GM18502 (cell line): ENCODE measurements around the gene CAMKK1.

Experiments used
- ATAC-seq: cut with Tn5 transposase; IDR thresholded peaks from one replicate; pipeline ENCODE4 v1.9.1; 2021; ENCODE audit warnings: mild to moderate bottlenecking; ENCODE audit not compliant: unreplicated experiment, poor library complexity

The CAMKK1 gene

DNA sequence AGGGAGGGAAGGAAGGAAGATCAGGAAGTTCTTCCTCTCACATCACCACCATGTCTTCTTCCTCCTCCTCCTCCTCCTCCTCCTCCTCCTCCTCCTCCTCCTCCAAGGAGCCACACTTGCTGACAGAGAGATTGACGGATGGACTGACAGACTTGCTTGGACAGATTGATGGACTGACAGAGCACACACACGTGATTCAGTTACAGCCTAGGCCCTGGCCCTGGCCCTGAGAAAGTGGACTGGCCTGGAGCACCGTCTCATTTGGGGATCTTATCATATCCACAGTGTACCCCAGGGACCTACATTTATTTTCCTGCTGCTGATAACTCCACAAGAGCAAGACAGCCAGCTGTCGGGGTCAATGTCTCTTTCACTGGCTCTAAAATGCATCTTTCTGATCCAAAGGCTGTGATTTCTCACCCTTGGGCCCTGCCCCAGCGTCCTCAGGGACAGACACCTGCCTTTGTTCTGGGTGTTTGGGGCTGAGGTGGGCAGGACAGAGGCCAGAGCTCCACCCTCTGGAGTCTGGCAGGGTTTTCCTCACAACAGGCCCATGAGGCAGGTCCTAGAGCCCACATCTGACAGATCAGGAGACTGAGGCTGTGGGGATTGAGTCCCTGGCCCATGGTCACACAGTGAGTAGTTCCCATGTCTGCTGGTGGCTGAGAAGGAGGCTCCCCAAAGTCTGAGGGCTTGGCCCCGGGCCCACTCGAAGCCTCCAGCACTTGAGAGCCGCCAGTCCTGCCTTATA, 25.7 kb upstream of the CAMKK1 start:
- ATAC-seq, result no peak

- no peak for ATAC-seq
Observed at GRCh38 chr17:3917391-3917931, 24.6 kb upstream of the CAMKK1 start.

DNA sequence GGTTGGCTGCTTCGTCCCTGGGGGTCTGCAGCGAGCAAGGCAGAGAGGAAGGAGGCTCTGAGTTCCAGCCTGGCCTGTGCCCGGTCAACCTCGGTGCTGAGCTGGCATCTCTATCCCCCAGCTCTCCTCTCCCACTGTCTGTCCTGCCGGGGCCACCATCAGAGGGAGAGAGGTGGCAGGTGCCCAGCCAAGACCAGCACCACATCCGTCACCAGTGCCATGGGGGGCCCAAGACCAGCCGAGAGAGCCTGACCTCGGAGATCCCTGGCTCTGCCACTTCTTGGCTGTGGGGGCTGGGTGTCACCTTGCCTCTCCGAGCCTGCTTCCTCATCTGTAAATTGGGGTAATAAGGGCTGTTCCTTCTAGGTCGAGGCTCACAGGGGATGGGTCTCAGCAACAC, 24.0 kb upstream of the CAMKK1 start:
- no peak for ATAC-seq

DNA sequence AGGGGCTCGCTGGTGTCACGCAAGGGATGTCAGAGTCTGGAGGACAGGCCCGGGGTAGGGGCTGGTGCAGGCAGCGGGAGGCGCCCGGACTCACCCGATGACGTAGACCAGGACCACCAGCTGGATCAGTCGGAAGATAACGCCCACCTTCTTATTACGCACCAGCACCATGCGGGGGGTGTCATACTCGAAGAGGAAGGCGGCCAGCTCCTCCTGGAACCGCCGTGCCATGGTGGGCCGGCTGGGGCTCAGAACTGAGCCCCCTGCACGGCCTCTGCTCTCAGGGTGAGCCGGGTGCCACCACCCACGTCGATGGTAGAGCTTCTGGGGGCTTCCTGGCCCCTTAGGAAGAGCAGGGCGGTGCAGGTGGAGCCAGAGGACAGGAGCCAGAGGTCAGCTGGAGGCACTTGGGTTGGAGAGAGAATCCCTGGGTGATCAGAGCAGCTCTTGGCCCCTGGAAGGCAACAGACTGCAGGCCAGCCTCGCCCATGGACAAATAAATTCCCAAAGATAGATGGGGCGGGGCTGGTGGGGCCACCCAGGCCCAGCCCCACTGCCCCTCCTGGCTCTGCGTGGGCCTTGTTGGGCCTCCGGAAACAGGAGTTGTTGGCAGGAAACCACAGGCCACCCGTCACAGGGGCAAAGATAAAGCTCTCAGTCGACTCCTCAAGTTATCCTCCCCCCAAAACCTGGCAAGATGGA, 23.3 kb upstream of the CAMKK1 start, which contains the start of gene P2RX1:
P2RX1 (minus strand) TSS at position 471 of the 702 bp plus-strand sequence; CDS start at position 231, 240 bp downstream.
- no peak for ATAC-seq

DNA sequence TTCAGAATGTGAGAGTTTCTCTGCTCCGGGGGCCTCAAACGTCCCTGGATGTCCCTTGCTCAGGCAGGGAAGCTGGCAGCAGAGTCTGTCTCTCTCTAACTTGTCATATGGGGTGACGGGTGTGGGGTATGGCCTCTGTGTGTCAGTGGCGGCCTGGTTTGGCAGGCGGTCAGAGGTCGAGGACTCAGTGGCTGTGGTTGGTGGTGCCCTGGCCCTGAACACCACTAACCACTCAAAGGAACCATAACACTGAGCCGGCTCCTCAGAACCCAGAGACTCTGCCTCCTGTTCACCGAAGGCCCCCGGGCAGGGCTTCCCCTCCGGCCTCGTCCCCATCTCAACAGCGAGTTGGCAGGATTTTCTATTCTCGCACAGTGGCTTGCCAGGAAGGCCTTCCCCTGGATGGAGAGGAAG, 22.7 kb upstream of the CAMKK1 start:
- no peak for ATAC-seq

DNA sequence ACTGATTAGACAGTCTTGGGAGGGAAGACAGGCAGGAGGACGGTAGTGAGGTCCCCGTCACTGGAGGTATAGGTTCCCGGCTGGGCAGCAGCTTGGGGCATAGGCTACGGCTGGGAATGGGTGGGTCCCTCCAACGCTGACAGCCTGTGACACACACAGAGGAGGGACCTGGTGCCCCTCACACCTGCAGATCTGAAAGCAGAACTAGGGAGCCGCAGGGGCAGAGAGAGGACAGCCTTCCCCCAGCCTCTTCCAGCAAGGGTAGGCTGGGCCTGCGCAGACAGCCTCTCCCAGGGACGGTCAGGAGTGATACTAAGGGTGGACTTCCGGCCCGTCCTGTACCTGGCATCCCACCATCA, 21.4 kb upstream of the CAMKK1 start:
- peak; percentile 52 for ATAC-seq

GRCh38 chr17:3913531-3914311, 20.9 kb upstream of the CAMKK1 start:
- peak; percentile 58 for ATAC-seq

- ATAC-seq, result no peak
Observed at GRCh38 chr17:3912827-3913226, 20.0 kb upstream of the CAMKK1 start.

DNA sequence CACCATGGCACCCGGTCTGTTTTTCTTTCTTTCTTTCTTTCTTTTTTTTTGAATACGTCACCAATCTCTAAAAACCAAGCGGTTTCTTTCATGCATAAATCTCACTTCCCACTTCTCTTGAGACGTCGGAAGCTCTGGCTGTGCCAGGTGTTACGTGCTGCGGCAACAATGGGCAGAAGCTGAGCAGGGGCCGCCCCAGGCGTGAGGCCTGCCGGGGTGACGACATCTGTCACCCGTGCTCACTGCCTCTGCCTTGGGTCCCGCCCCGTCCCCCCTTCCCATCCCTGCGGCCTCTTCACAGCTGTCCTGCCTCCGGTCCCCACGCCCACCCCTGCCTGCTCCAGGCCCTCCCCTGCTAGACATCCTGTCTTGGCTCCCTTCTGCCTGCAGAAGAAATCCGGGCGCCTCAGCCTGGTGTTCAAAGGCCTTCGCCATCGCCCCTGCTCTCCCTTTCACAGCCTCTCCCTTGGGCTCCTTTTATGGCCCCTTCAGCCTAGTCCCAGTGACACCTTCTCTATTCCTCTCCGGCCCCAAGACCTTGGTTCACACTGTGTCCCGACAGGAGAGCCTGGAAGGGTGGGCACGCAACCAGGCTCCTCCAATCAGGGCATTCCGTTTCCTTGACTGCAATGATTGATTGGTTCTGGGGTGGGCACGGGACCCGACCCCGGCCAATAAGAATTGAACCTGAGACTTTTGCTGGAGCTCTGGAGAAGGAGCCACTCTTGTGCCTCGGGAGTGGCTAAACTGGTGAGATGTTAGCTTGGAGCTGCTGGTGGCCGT, 18.6 kb upstream of the CAMKK1 start:
- peak; percentile 61 for ATAC-seq

DNA sequence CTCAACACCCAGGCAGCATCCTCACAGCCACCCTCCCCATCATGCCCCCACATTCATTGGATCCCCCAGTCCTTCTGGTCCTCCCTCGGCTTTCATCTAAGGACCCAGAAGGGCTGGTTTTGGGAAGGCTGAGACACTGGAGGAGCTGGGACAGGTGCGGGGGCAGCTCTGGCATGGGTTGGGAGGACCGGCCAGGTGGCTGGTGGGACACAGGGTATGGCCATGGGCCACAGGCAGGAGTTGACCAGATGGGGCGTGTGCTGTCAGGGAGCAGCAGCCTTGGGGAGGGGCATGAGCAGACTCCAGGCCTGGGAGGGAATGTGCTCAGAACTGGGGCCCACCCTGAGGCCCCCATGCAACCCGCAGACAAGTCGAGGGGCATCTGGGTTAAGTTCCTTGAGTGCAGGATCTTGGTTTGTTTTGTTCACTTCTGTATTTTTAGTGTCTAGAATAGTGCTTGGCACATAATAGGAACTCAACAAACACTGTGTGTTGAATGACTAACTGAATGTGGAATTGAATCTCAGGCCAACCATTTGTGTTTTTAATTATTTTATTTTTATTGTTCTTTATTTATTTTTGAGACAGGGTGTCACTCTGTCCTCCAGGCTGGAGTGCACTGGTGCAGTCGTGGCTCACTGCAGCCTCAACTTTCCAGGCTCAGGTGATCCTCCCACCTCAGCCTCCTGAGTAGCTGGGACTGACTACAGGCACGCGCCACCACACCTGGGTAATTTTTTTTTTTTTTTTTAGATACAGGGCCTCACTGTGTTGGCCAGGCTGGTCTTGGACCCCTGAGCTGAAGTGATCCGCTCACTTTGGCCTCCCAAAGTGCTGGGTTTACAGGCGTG, 17.8 kb upstream of the CAMKK1 start:
- ATAC-seq, result no peak

GRCh38 chr17:3909257-3909656, 16.4 kb upstream of the CAMKK1 start:
- no peak for ATAC-seq

GRCh38 chr17:3907483-3908216, 14.8 kb upstream of the CAMKK1 start:
- ATAC-seq, result no peak

DNA sequence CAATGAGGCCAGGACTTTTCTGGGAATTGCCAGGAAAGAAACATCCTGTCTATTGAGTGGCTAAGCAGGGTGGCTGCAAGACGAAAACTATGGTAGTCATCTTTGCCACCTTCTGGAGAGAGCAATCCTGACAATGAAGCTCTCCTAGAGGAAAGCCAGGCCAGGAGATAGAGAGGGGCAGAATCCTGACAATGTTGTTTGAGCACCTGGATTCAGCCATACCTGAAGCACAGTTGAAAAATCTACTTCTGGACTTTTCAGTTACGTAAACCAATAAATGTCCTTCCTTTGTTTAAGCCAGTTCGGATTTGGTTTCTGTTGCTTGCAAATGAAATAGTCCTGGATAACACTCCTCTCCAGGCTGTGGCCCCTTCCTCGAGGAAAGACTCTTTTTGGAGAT, 14.0 kb upstream of the CAMKK1 start:
- ATAC-seq, result no peak

DNA sequence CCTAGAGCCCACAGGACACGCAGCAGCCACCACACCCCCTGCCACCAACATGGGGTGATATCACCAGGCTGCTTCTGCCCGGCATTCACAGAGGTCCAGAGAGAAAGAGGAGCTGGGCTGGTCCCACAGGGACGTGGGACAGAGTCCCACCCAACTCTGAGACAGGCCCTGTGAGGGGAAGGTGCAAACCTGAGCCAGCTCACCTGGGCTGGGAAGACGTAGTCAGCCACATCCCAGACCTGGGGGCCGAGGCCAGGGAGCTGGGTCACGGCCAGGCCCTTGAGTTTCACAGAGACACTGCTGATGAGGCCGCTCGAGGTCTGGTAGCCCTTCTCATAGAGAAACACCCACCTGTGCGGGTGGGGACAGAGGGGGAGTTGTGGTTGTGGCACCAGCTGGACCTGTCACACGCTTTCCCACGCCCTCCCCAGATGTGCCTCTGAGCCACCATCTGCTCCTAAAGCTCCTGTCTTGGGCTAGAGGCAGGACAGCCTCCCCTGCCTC, 12.2 kb upstream of the CAMKK1 start:
- no peak for ATAC-seq

DNA sequence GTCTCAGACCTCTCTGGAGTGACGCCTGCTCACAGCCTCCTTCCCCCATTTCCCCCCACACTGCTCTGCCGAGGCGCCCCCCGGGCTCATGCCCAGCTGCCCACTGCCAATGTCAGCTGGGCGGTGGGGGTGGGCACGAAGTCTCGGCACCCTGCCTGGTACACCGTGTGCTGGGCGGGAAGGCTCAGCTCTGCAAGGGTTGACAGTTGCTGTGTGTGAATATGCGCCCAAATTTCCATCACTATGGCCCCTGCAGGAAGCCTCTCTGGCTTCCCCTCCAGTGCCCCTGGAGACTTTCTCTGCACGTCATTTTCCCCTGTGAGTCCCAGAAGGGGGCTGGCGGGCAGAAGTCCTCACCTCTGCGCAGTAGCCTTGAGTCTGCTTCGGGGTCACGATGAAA, 11.6 kb upstream of the CAMKK1 start:
- ATAC-seq, result no peak

DNA sequence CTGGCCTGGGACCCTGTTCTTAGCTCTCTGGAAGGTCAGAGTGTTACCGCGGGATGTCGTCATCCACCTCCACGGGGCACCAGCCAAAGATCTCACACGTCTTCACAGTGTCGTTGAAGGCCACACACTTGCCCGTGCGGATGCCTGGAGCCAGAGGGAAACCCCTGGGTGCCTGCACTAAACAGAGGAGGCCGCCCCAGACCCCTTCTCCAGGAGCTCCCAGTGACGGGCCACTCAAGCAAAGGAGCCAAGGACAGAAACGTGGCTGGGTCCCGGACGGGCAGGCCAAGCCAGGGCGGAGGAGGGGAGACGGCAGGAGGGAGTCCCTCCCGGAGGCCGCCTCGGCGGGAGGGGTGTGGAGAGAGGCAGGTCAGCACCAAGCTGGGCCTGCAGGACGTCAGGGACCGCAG, 11.0 kb upstream of the CAMKK1 start:
- no peak for ATAC-seq

DNA sequence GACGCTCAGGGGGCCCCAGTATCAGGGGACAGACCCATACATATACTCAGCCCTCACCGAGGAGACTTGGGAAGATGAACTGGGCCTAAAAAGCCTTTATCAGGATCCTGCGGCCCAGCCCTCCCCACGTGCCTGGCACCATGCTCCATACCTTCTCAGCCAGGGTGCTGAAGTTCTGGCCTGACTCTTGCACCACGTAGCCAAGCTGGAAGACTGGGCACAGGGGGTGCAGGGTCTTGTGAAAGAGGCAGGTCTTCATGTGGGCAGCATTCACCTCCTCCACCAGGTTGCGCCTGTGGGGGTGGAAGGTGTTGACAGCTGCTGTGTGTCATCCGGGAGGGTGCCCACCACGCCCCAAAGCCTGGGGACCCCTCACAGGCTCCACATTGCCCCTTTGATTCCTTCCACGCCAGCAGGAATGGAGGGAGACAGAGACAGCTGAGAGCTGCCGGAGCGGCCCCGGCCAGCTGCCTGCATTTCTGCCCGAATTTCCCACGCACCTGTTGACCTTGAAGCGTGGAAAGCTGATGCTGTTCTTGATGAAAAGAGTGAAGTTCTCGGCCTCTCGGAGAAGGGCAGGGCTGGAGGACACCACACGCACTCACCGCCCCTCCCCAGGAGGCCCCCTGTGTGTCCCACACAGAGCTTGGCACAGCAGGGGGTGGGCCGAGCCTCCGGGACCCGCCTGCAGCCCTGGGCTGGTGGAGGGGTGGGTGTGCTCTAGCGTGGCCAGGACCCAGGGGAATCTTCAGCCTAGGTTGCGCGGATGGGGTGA, 10.4 kb upstream of the CAMKK1 start:
- ATAC-seq, result no peak

GRCh38 chr17:3900646-3901045, 7.8 kb upstream of the CAMKK1 start:
- no peak for ATAC-seq
